Muscle of back (tissue), 11 donors: Measurements from ENCODE around the gene B9D2. TPM values are rescaled to one million over a fixed set of nuclear protein-coding genes. Genes with fewer than 3 reads are reported as not detected.
"Not testable (repeated sequence)": the region's sequence is repeated elsewhere in the genome, so short reads cannot be mapped to it uniquely, and the experiment has no call there.

Source experiments
- DNase-seq, 3 donors: peaks; one replicate each; pipeline versions ENCODE4 v3.0.0 to v3.0.0-alpha.2; 2013
- polyA plus RNA-seq, 10 donors: library from polyadenylated mRNA; unstranded; fragments of 120-200 nt; gene quantifications; one replicate each; pipeline ENCODE4 v1.2.1, GENCODE V29; 2013; ENCODE audit not compliant: insufficient read length in 10 of 10

The B9D2 gene
- polyA plus RNA-seq, 10 donors = 1.6 to 3.5 (median 2.2) TPM

GRCh38 chr19:41392775-41393174, 28.8 kb upstream of the B9D2 start:
- no peak for DNase-seq

- DNase-seq = no peak
Observed at GRCh38 chr19:41391618-41392017, 27.7 kb upstream of the B9D2 start.

- no peak for DNase-seq
Observed at GRCh38 chr19:41386442-41386841, 22.5 kb upstream of the B9D2 start.

- DNase-seq = no peak
Observed at GRCh38 chr19:41384351-41384750, 20.4 kb upstream of the B9D2 start.

- DNase-seq = not testable (repeated sequence)
Observed at GRCh38 chr19:41381536-41381935, 17.6 kb upstream of the B9D2 start.

GRCh38 chr19:41377977-41378709, 14.2 kb upstream of the B9D2 start:
- DNase-seq = peak in 1 of 3 donors; percentile 45

- DNase-seq = peak in 1 of 3 donors; percentile 33
Observed at GRCh38 chr19:41376998-41377365, 13.0 kb upstream of the B9D2 start.

GRCh38 chr19:41376241-41376997, 12.5 kb upstream of the B9D2 start, which contains the start of gene TMEM91:
TMEM91 (plus strand) TSS chr19:41376533; CDS start chr19:41378310, 1,777 bp downstream.
- DNase-seq = peak in 1 of 3 donors; percentile 72

- peak; percentile 82 to 91 (median 85) for DNase-seq
Observed at GRCh38 chr19:41373993-41374392, 10.0 kb upstream of the B9D2 start.

GRCh38 chr19:41372501-41372900, 8.6 kb upstream of the B9D2 start:
- no peak for DNase-seq

- no peak for DNase-seq
Observed at GRCh38 chr19:41371541-41371940, 7.6 kb upstream of the B9D2 start.

- DNase-seq = not testable (repeated sequence)
Observed at GRCh38 chr19:41371119-41371518, 7.2 kb upstream of the B9D2 start.

GRCh38 chr19:41369769-41370168, 5.8 kb upstream of the B9D2 start:
- DNase-seq = no peak

- peak in 1 of 3 donors; percentile 85 for DNase-seq
Observed at GRCh38 chr19:41367848-41368301, 3.9 kb upstream of the B9D2 start.

- no peak for DNase-seq
Observed at GRCh38 chr19:41366089-41366488, 2.1 kb upstream of the B9D2 start.

- no peak for DNase-seq
Observed at GRCh38 chr19:41364524-41365391, 809 bp upstream of the B9D2 start.

- no peak for DNase-seq
Observed at GRCh38 chr19:41363371-41363752, 587 bp downstream of the B9D2 start.

- no peak for DNase-seq
Observed at GRCh38 chr19:41362143-41362847, 1.7 kb downstream of the B9D2 start.

- DNase-seq = no peak
Observed at GRCh38 chr19:41359741-41360140, 4.2 kb downstream of the B9D2 start.

- DNase-seq = no peak
Observed at GRCh38 chr19:41357746-41358145, 6.2 kb downstream of the B9D2 start.

GRCh38 chr19:41356984-41357739, 6.8 kb downstream of the B9D2 start:
- no peak for DNase-seq
